GM12878 (cell line): ENCODE measurements around the gene MAPK13. TPM values are rescaled to one million over a fixed set of nuclear protein-coding genes. Genes with fewer than 3 reads are reported as not detected.

ENCODE experiments used
- CREM ChIP-seq: IDR thresholded peaks from 2 replicates; pipeline ENCODE4 v1.6.1; 2014; ENCODE audit warnings: antibody characterized with exemption, low read depth
- EGR1 ChIP-seq, 2 experiments: IDR thresholded peaks; 1 replicate in 1 of 2; 2 replicates in 1 of 2; pipeline ENCODE4 v1.6.1; 2011 to 2012; ENCODE audit warnings: low read depth in 2 of 2, low read length in 2 of 2, borderline replicate concordance in 1 of 2, mild to moderate bottlenecking in 1 of 2, moderate library complexity in 1 of 2
- GABPA ChIP-seq: IDR thresholded peaks from 2 replicates; pipeline ENCODE4 v1.6.1; 2014; ENCODE audit warnings: antibody characterized with exemption, low read depth, mild to moderate bottlenecking, inconsistent platforms
- NR2C1 ChIP-seq: fragments of 450-650 bp; IDR thresholded peaks from 2 replicates; pipeline ENCODE4 v1.6.1; 2017; ENCODE audit warnings: antibody characterized with exemption, mild to moderate bottlenecking, moderate library complexity
- RAD51 ChIP-seq: fragments of 450-650 bp; IDR thresholded peaks from 2 replicates; pipeline ENCODE4 v1.6.1; 2016; ENCODE audit warnings: moderate library complexity, mild to moderate bottlenecking, inconsistent platforms
- RFX5 ChIP-seq: IDR thresholded peaks from 2 replicates; pipeline ENCODE4 v1.6.1; 2011; ENCODE audit warnings: low read depth, low read length, improper control_type of control experiment
- WRNIP1 ChIP-seq: IDR thresholded peaks from 2 replicates; pipeline ENCODE4 v1.6.1; 2011; ENCODE audit warnings: low read depth, low read length, improper control_type of control experiment, borderline replicate concordance
- polyA plus RNA-seq, 11 experiments: library from polyadenylated mRNA; depleted of rRNA in 4 of 11; unstranded in 6 of 11; stranded (reverse) in 5 of 11; fragments of >200 nt; fragmentation: Nextera tagmentation in 4 of 11; fragmentation: Illumina TruSeq in 1 of 11; extraction: Ambion mirVana in 4 of 11; extraction: Trizol in 1 of 11; gene quantifications; 1 replicate in 1 of 11; 2 replicates in 10 of 11; pipeline versions ENCODE4 v1.2.1 to v1.2.3, GENCODE V29; 2011 to 2016; ENCODE audit warnings: inconsistent platforms in 2 of 11, missing spikeins in 2 of 11, low read depth in 1 of 11
- total RNA-seq, 4 experiments: library from RNA; depleted of rRNA in 3 of 4; stranded (reverse); fragments of >200 nt in 3 of 4; fragmentation: Illumina TruSeq in 1 of 4; extraction: Trizol in 1 of 4; gene quantifications; 2 replicates each; pipeline versions ENCODE4 v1.2.1 to v1.2.3, GENCODE V29; 2013 to 2021
- TF ChIP-seq, protein P1 (sequence below): fragments of 450-650 bp; IDR thresholded peaks from 2 replicates; pipeline ENCODE4 v1.6.1; 2017; ENCODE audit warnings: mild to moderate bottlenecking
- TF ChIP-seq, protein P2 (sequence below): fragments of 450-650 bp; IDR thresholded peaks from 2 replicates; pipeline ENCODE4 v1.6.1; 2017; ENCODE audit warnings: low read depth, mild to moderate bottlenecking, moderate library complexity
- TF ChIP-seq, protein P3 (sequence below), 3 experiments: IDR thresholded peaks in 2 of 3; conservative IDR thresholded peaks in 1 of 3; 2 replicates each; pipeline ENCODE4 v1.5.1; 2011; ENCODE audit warnings: low read depth in 3 of 3, low read length in 3 of 3, mild to moderate bottlenecking in 3 of 3, control low read depth in 2 of 3, moderate library complexity in 2 of 3, inconsistent platforms in 1 of 3, mixed read lengths in 1 of 3; ENCODE audit not compliant: control insufficient read depth in 2 of 3, insufficient read depth in 1 of 3; ENCODE audit errors: extremely low read depth in 1 of 3
- TF ChIP-seq, protein P4 (sequence below): fragments of 450-650 bp; IDR thresholded peaks from 2 replicates; pipeline ENCODE4 v1.6.1; 2017; ENCODE audit warnings: mild to moderate bottlenecking, moderate library complexity

MAPK13 gene
- total and polyA plus RNA-seq, 10 of the 15 experiments (the other 5 are each of a cell fraction or from before 2014, with no cell fraction given) = 1.8 to 48.0 (median 37.5) TPM

DNA sequence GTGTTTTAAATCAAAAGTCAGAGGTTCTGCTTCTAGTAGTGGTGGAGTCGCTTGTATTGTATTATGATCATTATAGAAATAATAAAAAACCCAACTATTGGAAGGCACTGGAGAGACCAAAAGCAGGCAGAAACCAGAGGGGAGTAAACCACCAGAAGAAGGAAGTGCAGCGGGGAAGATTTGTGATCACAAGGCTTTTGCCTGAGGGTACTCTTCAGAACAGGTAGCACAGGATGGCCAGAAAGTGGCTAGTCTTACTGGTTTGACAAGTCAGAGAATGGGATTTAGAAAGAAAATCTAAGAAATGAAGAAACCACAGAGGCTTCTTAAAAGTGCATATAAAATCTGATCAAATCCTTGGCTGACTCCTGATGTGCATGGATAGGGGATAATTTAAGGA is 24.0 kb downstream of the MAPK13 start (continued):
- TF ChIP-seq WRNIP1 (no peak), CREM (no peak), NR2C1 (no peak), RAD51 (no peak), RFX5 (no peak), EGR1 (IDR thresholded peaks at IDR 0.05; ENCODE audit: borderline replicate concordance in 1 of 2, low read depth in 2 of 2, low read length in 2 of 2) (no peak), GABPA (no peak)
- TF ChIP-seq, protein P1, sequence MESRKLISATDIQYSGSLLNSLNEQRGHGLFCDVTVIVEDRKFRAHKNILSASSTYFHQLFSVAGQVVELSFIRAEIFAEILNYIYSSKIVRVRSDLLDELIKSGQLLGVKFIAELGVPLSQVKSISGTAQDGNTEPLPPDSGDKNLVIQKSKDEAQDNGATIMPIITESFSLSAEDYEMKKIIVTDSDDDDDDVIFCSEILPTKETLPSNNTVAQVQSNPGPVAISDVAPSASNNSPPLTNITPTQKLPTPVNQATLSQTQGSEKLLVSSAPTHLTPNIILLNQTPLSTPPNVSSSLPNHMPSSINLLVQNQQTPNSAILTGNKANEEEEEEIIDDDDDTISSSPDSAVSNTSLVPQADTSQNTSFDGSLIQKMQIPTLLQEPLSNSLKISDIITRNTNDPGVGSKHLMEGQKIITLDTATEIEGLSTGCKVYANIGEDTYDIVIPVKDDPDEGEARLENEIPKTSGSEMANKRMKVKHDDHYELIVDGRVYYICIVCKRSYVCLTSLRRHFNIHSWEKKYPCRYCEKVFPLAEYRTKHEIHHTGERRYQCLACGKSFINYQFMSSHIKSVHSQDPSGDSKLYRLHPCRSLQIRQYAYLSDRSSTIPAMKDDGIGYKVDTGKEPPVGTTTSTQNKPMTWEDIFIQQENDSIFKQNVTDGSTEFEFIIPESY = no peak
- TF ChIP-seq, protein P2, sequence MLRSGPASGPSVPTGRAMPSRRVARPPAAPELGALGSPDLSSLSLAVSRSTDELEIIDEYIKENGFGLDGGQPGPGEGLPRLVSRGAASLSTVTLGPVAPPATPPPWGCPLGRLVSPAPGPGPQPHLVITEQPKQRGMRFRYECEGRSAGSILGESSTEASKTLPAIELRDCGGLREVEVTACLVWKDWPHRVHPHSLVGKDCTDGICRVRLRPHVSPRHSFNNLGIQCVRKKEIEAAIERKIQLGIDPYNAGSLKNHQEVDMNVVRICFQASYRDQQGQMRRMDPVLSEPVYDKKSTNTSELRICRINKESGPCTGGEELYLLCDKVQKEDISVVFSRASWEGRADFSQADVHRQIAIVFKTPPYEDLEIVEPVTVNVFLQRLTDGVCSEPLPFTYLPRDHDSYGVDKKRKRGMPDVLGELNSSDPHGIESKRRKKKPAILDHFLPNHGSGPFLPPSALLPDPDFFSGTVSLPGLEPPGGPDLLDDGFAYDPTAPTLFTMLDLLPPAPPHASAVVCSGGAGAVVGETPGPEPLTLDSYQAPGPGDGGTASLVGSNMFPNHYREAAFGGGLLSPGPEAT = no peak
- TF ChIP-seq, protein P3, sequence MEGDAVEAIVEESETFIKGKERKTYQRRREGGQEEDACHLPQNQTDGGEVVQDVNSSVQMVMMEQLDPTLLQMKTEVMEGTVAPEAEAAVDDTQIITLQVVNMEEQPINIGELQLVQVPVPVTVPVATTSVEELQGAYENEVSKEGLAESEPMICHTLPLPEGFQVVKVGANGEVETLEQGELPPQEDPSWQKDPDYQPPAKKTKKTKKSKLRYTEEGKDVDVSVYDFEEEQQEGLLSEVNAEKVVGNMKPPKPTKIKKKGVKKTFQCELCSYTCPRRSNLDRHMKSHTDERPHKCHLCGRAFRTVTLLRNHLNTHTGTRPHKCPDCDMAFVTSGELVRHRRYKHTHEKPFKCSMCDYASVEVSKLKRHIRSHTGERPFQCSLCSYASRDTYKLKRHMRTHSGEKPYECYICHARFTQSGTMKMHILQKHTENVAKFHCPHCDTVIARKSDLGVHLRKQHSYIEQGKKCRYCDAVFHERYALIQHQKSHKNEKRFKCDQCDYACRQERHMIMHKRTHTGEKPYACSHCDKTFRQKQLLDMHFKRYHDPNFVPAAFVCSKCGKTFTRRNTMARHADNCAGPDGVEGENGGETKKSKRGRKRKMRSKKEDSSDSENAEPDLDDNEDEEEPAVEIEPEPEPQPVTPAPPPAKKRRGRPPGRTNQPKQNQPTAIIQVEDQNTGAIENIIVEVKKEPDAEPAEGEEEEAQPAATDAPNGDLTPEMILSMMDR (IDR thresholded peaks at IDR 0.05 in 2 of 3, conservative IDR thresholded peaks at IDR 0.05 in 1 of 3; ENCODE audit: control insufficient read depth in 2 of 3, extremely low read depth in 1 of 3, insufficient read depth in 1 of 3, low read depth in 3 of 3, low read length in 3 of 3) = no peak
- TF ChIP-seq, protein P4, sequence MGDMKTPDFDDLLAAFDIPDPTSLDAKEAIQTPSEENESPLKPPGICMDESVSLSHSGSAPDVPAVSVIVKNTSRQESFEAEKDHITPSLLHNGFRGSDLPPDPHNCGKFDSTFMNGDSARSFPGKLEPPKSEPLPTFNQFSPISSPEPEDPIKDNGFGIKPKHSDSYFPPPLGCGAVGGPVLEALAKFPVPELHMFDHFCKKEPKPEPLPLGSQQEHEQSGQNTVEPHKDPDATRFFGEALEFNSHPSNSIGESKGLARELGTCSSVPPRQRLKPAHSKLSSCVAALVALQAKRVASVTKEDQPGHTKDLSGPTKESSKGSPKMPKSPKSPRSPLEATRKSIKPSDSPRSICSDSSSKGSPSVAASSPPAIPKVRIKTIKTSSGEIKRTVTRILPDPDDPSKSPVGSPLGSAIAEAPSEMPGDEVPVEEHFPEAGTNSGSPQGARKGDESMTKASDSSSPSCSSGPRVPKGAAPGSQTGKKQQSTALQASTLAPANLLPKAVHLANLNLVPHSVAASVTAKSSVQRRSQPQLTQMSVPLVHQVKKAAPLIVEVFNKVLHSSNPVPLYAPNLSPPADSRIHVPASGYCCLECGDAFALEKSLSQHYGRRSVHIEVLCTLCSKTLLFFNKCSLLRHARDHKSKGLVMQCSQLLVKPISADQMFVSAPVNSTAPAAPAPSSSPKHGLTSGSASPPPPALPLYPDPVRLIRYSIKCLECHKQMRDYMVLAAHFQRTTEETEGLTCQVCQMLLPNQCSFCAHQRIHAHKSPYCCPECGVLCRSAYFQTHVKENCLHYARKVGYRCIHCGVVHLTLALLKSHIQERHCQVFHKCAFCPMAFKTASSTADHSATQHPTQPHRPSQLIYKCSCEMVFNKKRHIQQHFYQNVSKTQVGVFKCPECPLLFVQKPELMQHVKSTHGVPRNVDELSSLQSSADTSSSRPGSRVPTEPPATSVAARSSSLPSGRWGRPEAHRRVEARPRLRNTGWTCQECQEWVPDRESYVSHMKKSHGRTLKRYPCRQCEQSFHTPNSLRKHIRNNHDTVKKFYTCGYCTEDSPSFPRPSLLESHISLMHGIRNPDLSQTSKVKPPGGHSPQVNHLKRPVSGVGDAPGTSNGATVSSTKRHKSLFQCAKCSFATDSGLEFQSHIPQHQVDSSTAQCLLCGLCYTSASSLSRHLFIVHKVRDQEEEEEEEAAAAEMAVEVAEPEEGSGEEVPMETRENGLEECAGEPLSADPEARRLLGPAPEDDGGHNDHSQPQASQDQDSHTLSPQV = no peak
